ENCODE results near the gene PPP2R2B. TPM values are rescaled to one million over a fixed set of nuclear protein-coding genes. Genes with fewer than 3 reads are reported as not detected.

Gene PPP2R2B
- total and polyA plus RNA-seq, 2 of the 4 experiments (the other 2 are of a cell fraction): not detected

- Histone ChIP-seq H2AK5ac (ENCODE audit: low read depth, low read length) (no peak overlapping the region), H3K18ac (ENCODE audit: low read depth, low read length) (no peak overlapping the region), H4K8ac (ENCODE audit: low read depth in 2 of 2, low read length in 2 of 2) (no peak overlapping the region), H3K27me3 (ENCODE audit: control insufficient read depth, insufficient read depth, low read length) (no peaks in the 10 kb centered on the region), H3K27ac (ENCODE audit: insufficient read depth, low read length) (no peak overlapping the region), H3K56ac (ENCODE audit: extremely low read depth, insufficient read depth, low read length) (no peak overlapping the region), H3K4ac (ENCODE audit: low read depth, low read length) (no peak overlapping the region), H2AFZ (replicated peaks; ENCODE audit: low read length, poor library complexity) (no peak overlapping the region), H3K79me1 (ENCODE audit: low read depth in 1 of 2, low read length in 2 of 2) (no peaks in the 10 kb centered on the region), H3K36me3 (ENCODE audit: control insufficient read depth, insufficient read depth, low read length) (no peaks in the 10 kb centered on the region), H4K5ac (ENCODE audit: low read depth, low read length) (no peak overlapping the region), H3K4me2 (ENCODE audit: low read depth, low read length) (no peak overlapping the region), H2BK120ac (ENCODE audit: low read depth, low read length) (no peak overlapping the region), H3K4me1 (ENCODE audit: control insufficient read depth, insufficient read depth, low read length) (no peaks in the 10 kb centered on the region), H3K9ac (ENCODE audit: low read depth, low read length) (no peak overlapping the region), H3K23ac (ENCODE audit: low read depth, low read length) (no peak overlapping the region), H3K14ac (replicated peaks; ENCODE audit: low read depth, low read length) (no peak overlapping the region), H2AK9ac (replicated peaks; ENCODE audit: low read depth, low read length, poor library complexity) (no peak overlapping the region), H4K20me1 (ENCODE audit: insufficient read depth, low read length) (no peaks in the 10 kb centered on the region), H3K9me3 (ENCODE audit: control insufficient read depth, insufficient read depth, low read length) (no peaks in the 10 kb centered on the region), H4K91ac (ENCODE audit: insufficient read depth, low read depth, low read length) (no peak overlapping the region), H2BK20ac (ENCODE audit: low read depth, low read length) (no peak overlapping the region), H3K9me1 (ENCODE audit: insufficient read depth, low read length) (no peaks in the 10 kb centered on the region), H2BK5ac (ENCODE audit: low read depth, low read length, poor library complexity, severe bottlenecking) (no peak overlapping the region), H2BK15ac (ENCODE audit: low read depth, low read length) (no peak overlapping the region), H3K4me3 (ENCODE audit: insufficient read depth, low read depth, low read length) (no peak overlapping the region)
- no CpG with 5 or more reads among the region's 3 CpGs for WGBS, 2 experiments (ENCODE audit: extremely low coverage in 2 of 2, insufficient read length in 1 of 2)
- DNase-seq (no peak), ATAC-seq (ENCODE audit: low read depth) (no peak)
- TF ChIP-seq NFE2L2 (IDR thresholded peaks at IDR 0.05; ENCODE audit: low read depth, low read length) (no peak), RAD21 (IDR thresholded peaks at IDR 0.05; ENCODE audit: low read length) (no peak)
- intact Hi-C loops (cut with micrococcal nuclease) (no loop called here), dilution Hi-C loops (cut with HindIII; ENCODE audit: low sequenced_read_pairs, unreplicated experiment) (no loop called here), in situ Hi-C loops (cut with MboI; ENCODE audit: low sequenced_read_pairs) (no loop called here)
- BruUV-seq (replicated peaks): no TSS peak
- ChIA-PET CTCF (interaction anchor here (0.6 kb wide), 1 partner anchor 49 kb away, joined by 4 read pairs; no protein-coding TSS in a partner anchor), POLR2A (ENCODE audit: unreplicated experiment) (no interaction called here)
Observed at GRCh38 chr5:146772881-146773466, 105.6 kb downstream of the PPP2R2B start.
